OCI-LY1 (cell line): ENCODE data around the gene FYB1.

Source experiments
- H2AFZ ChIP-seq: fragments of 200-600 bp; sonication (generic), shearing (Covaris generic); 2 replicates; pipeline ENCODE4 v1.6.0; 2014; ENCODE audit warnings: antibody characterized with exemption, mild to moderate bottlenecking, low read length
- H3F3A ChIP-seq: fragments of 200-600 bp; sonication (generic), shearing (Covaris generic); 2 replicates; pipeline ENCODE4 v1.6.0; 2014; ENCODE audit warnings: mild to moderate bottlenecking, antibody characterized with exemption, low read length, moderate library complexity; ENCODE audit not compliant: insufficient read depth
- H3K27ac ChIP-seq: fragments of 200-600 bp; sonication (generic); 2 replicates; pipeline ENCODE4 v1.5.1; 2014; ENCODE audit warnings: low read length, mixed run types, mild to moderate bottlenecking, low read depth; ENCODE audit not compliant: poor library complexity, severe bottlenecking
- H3K27me3 ChIP-seq: fragments of 200-600 bp; sonication (generic); 2 replicates; pipeline ENCODE4 v1.6.0; 2014; ENCODE audit warnings: antibody characterized with exemption, mild to moderate bottlenecking, low read length, moderate library complexity; ENCODE audit not compliant: insufficient read depth
- H3K36me3 ChIP-seq: fragments of 200-600 bp; sonication (generic); 2 replicates; pipeline ENCODE4 v1.6.1; 2014; ENCODE audit warnings: mild to moderate bottlenecking, antibody characterized with exemption, low read length, moderate library complexity, mixed read lengths; ENCODE audit not compliant: insufficient read depth
- H3K4me1 ChIP-seq: fragments of 200-600 bp; sonication (generic); 2 replicates; pipeline ENCODE4 v1.5.1; 2014; ENCODE audit warnings: mild to moderate bottlenecking, low read length, moderate library complexity; ENCODE audit not compliant: insufficient read depth, severe bottlenecking
- H3K4me2 ChIP-seq: fragments of 200-600 bp; sonication (generic), shearing (Covaris generic); 2 replicates; pipeline ENCODE4 v1.6.1; 2014; ENCODE audit warnings: low read length
- H3K4me3 ChIP-seq: fragments of 200-600 bp; sonication (generic); 2 replicates; pipeline ENCODE4 v1.5.1; 2014; ENCODE audit warnings: low read length, low read depth, mild to moderate bottlenecking, mixed read lengths; ENCODE audit not compliant: poor library complexity, severe bottlenecking
- H3K79me2 ChIP-seq: fragments of 200-600 bp; shearing (Covaris generic); 2 replicates; pipeline ENCODE4 v1.6.1; 2016; ENCODE audit warnings: mixed run types, low read length, mixed read lengths; ENCODE audit not compliant: insufficient read depth
- H3K9ac ChIP-seq: fragments of 200-600 bp; sonication (generic), shearing (Covaris generic); 2 replicates; pipeline ENCODE4 v1.6.1; 2014; ENCODE audit warnings: mild to moderate bottlenecking, low read length, mixed read lengths
- H3K9me2 ChIP-seq: fragments of 200-600 bp; sonication (generic), shearing (Covaris generic); 2 replicates; pipeline ENCODE4 v1.6.1; 2014; ENCODE audit warnings: low read depth, mild to moderate bottlenecking, low read length, mixed read lengths
- H3K9me3 ChIP-seq: fragments of 200-600 bp; shearing (Covaris generic); 2 replicates; pipeline ENCODE4 v1.6.1; 2014; ENCODE audit warnings: low read length, mixed read lengths
- H4K20me1 ChIP-seq: fragments of 200-600 bp; sonication (generic), shearing (Covaris generic); 2 replicates; pipeline ENCODE4 v1.6.0; 2016; ENCODE audit warnings: mild to moderate bottlenecking, low read length; ENCODE audit not compliant: insufficient read depth
- EZH2 ChIP-seq: fragments of 200-600 bp; sonication (generic), shearing (Covaris generic); IDR thresholded peaks from 2 replicates; pipeline ENCODE4 v1.8.0; 2017; ENCODE audit warnings: borderline replicate concordance, mixed run types, mild to moderate bottlenecking, antibody characterized with exemption, low read length, moderate library complexity, mixed read lengths
- TF ChIP-seq, protein P1 (sequence below): fragments of 200-600 bp; sonication (generic), shearing (Covaris generic); IDR thresholded peaks from 2 replicates; pipeline ENCODE4 v1.5.1; 2017; ENCODE audit warnings: mild to moderate bottlenecking, antibody characterized with exemption, low read length, moderate library complexity, mixed read lengths

The FYB1 gene

DNA sequence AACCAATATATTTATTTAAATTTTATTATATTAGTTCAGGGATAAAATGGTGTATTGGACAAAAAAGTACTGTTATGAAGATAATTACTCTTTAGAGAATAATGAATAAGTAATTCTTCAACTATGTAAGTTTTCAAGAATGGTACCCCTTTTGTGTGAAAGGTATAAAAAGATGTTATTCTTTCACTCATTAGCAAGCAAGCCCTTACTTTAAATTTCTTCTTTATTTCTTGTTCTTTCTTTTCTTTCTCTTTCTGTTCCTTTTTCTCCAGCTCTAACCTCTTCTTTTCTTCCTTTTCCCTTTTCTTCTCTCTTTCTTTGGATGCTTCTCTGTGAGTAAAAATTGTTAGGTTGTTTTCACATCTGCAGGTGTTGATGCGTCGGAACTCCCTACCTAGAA lies 82.0 kb downstream of the FYB1 start:
- Histone ChIP-seq H2AFZ (no peak overlapping the region), H3K9me3 (no peaks in the 10 kb centered on the region), H3F3A (no peaks in the 10 kb centered on the region), H3K27ac (no peak overlapping the region), H3K36me3 (no peaks in the 10 kb centered on the region), H3K27me3 (no peaks in the 10 kb centered on the region), H3K4me2 (no peak overlapping the region), H3K4me3 (no peak overlapping the region), H3K9ac (no peak overlapping the region), H3K79me2 (no peaks in the 10 kb centered on the region), H4K20me1 (no peaks in the 10 kb centered on the region), H3K4me1 (no peaks in the 10 kb centered on the region), H3K9me2 (no peaks in the 10 kb centered on the region)
- TF ChIP-seq, protein P1, sequence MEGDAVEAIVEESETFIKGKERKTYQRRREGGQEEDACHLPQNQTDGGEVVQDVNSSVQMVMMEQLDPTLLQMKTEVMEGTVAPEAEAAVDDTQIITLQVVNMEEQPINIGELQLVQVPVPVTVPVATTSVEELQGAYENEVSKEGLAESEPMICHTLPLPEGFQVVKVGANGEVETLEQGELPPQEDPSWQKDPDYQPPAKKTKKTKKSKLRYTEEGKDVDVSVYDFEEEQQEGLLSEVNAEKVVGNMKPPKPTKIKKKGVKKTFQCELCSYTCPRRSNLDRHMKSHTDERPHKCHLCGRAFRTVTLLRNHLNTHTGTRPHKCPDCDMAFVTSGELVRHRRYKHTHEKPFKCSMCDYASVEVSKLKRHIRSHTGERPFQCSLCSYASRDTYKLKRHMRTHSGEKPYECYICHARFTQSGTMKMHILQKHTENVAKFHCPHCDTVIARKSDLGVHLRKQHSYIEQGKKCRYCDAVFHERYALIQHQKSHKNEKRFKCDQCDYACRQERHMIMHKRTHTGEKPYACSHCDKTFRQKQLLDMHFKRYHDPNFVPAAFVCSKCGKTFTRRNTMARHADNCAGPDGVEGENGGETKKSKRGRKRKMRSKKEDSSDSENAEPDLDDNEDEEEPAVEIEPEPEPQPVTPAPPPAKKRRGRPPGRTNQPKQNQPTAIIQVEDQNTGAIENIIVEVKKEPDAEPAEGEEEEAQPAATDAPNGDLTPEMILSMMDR = no peak
- TF ChIP-seq EZH2 = no peak

DNA sequence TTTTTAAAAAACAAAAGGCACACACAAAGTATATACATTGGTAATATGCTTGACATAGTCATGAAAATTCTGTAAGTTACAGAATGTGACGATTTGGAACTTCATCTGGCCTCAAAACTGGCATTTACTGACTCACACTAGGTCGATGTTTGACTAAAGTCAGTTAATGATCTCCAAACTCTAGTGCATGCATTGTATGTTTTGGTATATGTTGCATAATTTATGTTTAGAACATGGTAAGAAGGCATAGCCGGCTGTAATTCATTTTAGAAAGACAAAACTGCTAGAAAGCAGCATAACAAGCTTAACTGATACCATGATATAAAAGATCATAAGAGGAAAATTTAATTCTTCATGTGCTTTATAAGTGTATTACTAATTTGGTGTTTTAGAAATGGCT lies 86.6 kb downstream of the FYB1 start:
- Histone ChIP-seq H3K4me1 (no peaks in the 10 kb centered on the region), H3K79me2 (no peaks in the 10 kb centered on the region), H3K27me3 (no peaks in the 10 kb centered on the region), H3K4me3 (no peak overlapping the region), H3K9me2 (no peaks in the 10 kb centered on the region), H4K20me1 (no peaks in the 10 kb centered on the region), H3F3A (no peaks in the 10 kb centered on the region), H3K9me3 (no peaks in the 10 kb centered on the region), H3K27ac (no peak overlapping the region), H3K4me2 (no peak overlapping the region), H3K9ac (no peak overlapping the region), H2AFZ (no peak overlapping the region), H3K36me3 (no peaks in the 10 kb centered on the region)
- TF ChIP-seq EZH2 = no peak
- TF ChIP-seq, protein P1 = no peak

DNA sequence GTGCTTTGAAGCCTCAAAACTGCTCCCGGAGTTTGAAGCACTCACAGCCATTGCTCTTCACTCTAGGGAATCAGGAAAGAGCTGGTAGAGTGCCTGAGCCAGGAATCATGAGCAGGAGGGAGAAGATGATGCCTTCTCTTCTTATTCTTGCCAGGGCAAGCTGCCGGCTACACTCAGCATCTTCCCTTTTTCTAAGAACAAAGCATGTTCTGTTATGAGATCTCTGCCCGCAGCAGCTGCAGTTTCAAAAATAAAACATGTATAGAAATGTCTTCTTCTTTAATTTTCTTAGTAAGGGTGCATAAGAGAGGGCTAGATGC lies 87.3 kb downstream of the FYB1 start:
- TF ChIP-seq, protein P1 = no peak
- no peak for TF ChIP-seq EZH2
- no peak overlapping the region for H2AFZ ChIP-seq

More for the DNA sequence above, 87.3 kb downstream of the FYB1 start:
- Histone ChIP-seq H3K36me3 (no peaks in the 10 kb centered on the region), H3K79me2 (no peaks in the 10 kb centered on the region), H3K9me3 (no peaks in the 10 kb centered on the region), H3K9ac (no peak overlapping the region), H3K27me3 (no peaks in the 10 kb centered on the region), H3K4me1 (no peaks in the 10 kb centered on the region), H3K4me2 (no peak overlapping the region), H3K9me2 (no peaks in the 10 kb centered on the region), H3K27ac (no peak overlapping the region), H4K20me1 (no peaks in the 10 kb centered on the region), H3K4me3 (no peak overlapping the region), H3F3A (no peaks in the 10 kb centered on the region)
